ENCODE data around the gene ZNF441.
"Not testable (repeated sequence)": the region's sequence is repeated elsewhere in the genome, so short reads cannot be mapped to it uniquely, and the experiment has no call there.

ZNF441 gene

DNA sequence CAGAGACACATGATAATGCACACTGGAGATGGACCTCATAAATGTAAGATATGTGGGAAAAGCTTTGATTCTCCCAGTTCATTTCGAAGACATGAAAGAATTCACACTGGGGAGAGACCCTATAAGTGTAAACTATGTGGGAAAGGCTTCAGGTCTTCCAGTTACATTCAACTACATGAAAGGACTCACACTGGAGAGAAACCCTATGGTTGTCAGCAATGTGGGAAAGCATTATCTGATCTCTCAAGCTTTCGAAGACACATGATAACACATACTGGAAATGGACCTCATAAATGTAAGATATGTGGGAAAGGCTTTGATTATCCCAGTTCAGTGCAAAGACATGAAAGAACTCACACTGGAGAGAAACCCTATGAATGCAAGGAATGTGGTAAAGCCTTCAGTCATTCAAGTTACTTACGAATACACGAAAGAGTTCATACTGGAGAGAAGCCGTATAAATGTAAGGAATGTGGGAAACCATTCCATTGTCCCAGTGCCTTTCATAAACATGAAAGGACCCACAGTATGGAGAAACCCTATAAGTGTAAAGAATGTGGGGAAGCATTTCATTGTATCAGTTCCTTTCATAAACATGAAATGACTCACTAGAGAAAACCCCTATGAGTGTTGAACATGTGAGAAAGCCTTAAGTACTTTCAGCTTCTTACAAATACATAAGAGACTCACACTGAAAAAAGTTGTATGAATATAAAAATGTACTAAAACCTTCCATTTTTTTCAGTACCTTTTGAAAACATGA, 14.7 kb downstream of the ZNF441 start:
- no peak for DNase-seq

DNA sequence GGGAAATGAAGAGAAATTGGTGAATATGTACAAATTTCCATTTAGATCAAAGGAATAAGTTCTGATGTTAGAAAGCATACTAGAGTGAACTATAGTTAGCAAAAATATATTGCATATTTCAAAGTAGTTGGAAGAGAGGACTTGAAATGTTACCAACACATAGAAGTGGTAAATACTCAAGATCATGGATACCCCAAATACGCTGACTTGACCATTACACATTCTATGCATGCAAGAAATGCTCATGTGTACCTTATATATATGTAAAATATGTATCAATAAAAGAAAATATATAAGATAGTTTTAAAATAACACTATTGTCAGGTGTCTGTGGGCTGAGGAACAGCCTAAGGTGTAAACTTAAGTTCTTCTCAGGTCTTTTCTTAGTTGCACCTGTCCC, 17.0 kb downstream of the ZNF441 start:
- no peak for DNase-seq

- DNase-seq = no peak
These were observed 17.6 kb downstream of the ZNF441 start for GRCh38 chr19:11784356-11784755.

DNA sequence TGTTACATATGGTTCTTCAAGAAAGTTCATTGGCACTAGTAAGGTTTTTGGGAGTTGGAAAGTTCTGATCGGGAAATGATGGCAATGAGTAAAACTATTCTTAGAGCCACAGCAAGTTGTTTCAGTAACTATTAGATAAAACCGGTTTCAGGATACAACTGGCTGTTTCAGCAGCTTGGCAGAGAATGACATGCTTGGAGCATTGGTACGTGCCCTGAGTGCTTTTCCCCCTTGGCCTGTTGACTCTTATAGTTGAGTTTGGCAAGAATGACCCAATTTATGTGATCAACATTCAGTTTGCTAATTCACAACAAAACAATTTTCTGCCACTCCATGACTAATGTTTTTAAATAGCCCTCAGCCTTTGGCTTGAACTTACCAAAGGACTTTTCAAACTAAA, 20.7 kb downstream of the ZNF441 start:
- DNase-seq = no peak

GRCh38 chr19:11792942-11793341, 26.1 kb downstream of the ZNF441 start:
- no peak for DNase-seq

DNA sequence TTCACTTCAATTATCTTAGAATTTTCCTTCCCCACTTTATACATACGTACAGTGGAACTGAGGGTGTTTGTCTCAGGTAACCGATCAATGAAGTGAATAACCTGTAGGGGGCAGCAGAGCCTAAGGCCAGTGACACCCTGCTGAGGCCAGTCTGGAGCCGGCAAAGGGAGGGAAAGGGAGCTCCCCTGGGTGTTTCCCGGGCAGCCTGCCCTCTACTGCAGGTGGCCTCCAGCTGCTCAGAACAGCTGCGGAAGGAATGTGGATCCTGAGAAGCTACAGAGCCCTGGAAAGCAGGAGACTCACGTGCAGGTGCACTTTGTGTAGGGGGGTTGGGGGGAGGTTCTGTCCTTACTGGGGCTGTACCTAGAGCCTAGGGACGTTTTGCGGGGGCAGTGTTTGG, 30.7 kb downstream of the ZNF441 start:
- no peak for DNase-seq

GRCh38 chr19:11798391-11799330, 31.9 kb downstream of the ZNF441 start, which contains the start of gene ZNF491:
Gene ZNF491 (plus strand): TSS chr19:11798523. CDS start chr19:11805954, 7,431 bp downstream.
- DNase-seq = peak; percentile 49

- DNase-seq = no peak
These were observed 39.7 kb downstream of the ZNF441 start for GRCh38 chr19:11806354-11807098.

GRCh38 chr19:11807099-11807380, 40.2 kb downstream of the ZNF441 start:
- no peak for DNase-seq

DNA sequence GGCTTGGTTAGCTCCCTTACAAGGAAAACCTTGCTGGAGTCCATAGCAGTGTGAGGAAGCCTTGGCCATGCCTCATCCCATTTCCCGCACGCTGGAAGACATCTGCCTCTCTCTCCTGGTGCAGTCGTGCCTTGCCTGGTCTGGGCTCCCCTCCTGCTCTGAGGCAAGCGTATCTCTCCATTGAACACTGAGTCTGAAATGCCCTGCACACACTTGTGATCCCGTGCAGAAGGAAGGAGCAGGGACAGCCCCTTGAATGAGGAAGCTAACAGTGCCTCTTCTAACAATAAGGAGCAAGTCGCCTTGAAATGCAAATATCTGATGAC, 46.9 kb downstream of the ZNF441 start:
- no peak for DNase-seq

- peak; percentile 41 for DNase-seq
These were observed 47.4 kb downstream of the ZNF441 start, which contains the start of gene ZNF440 for GRCh38 chr19:11814029-11814699. Gene ZNF440 (plus strand): TSS chr19:11814273. CDS start chr19:11814448, 175 bp downstream.

DNA sequence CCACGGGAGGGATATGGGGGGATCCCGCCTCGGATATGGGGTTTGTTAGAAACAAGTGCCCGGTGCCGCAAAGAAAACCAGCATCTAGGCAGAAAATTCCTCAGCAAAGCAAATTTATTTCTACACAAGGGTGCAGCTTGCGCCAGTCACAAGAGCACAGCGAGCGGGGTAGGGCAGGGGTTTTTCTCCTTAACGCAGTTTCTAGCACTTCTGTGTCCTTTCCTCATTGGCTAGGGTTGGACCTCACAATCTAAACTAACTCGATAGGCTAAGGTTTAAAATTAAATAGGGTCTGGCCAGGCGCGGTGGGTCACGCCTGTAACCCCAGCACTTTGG, 47.9 kb downstream of the ZNF441 start:
- DNase-seq = no peak

- no peak for DNase-seq
These were observed 54.8 kb downstream of the ZNF441 start for GRCh38 chr19:11821474-11822109.

DNA sequence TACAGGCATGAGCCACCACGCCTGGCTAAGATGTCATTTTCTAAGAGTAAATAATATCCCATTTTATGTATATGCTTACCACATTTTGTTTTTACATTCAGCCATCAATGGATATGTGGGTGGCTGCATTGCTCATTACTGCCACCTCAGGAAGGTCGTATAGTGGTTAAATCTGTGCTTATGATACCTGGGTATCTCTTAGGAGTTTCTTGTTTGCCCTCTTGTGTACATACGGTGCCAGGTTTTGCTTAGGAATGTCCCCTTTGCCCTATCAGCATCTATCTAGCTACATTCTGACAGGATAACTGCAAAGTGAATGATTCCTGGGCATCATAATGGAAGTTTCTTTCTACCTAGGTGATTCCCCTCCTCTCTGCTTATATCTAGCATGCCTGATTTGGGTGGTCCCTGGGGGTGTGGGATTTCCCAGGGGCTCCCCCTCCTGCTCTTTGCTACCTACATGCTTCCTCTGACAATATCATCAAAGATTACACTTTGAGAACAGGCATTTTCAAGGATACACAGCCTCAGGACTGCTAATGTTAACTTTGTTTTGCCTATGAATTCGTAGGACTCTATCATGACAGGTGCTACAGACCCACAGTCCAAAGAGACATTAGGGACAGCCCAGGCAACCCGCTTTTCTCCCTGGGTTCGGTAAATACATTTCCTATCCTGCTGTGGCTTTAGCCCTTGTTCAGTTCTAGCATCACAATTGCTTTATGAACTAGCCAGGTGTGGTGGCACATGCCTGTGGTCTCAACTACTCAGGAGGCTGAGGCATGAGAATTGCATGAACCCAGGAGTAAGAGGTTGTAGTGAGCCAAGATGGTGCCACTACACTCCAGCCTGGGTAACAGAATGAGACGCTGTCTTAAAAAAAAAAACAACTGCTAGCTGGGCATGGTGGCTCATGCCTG, 62.4 kb downstream of the ZNF441 start:
- DNase-seq = not testable (repeated sequence)

- no peak for DNase-seq
These were observed 65.6 kb downstream of the ZNF441 start for GRCh38 chr19:11832253-11832912.

DNA sequence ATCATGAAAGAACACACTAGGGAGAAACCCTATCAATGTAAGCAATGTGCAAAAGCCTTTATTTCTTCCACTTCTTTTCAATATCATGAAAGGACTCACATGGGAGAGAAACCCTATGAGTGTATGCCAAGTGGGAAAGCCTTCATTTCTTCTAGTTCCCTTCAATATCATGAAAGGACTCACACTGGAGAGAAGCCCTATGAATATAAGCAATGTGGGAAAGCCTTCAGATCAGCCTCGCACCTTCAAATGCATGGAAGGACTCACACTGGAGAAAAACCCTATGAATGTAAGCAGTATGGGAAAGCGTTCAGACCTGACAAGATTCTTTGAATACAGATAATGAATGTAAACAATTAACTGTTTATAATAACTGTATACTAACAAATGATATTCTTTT, 66.7 kb downstream of the ZNF441 start:
- DNase-seq = no peak
